K562 (cell line): ENCODE measurements around the gene CCDC183.

Source experiments
- DPF2 ChIP-seq: fragments of 450-650 bp; IDR thresholded peaks from 2 replicates; pipeline ENCODE4 v1.6.1; 2016
- EP300 ChIP-seq: IDR thresholded peaks from 2 replicates; pipeline ENCODE4 v1.6.1; 2012; ENCODE audit warnings: low read length, improper control_type of control experiment
- HMG20B ChIP-seq: fragments of 250-450 bp; sonication (Bioruptor Pico); IDR thresholded peaks from 2 replicates; pipeline ENCODE4 v1.5.0; 2021; ENCODE audit warnings: mild to moderate bottlenecking
- JUND ChIP-seq, 2 experiments: IDR thresholded peaks; 2 replicates in 1 of 2; 3 replicates in 1 of 2; pipeline ENCODE4 v1.6.1; 2011; ENCODE audit warnings: borderline replicate concordance in 2 of 2, low read depth in 2 of 2, low read length in 2 of 2, improper control_type of control experiment in 1 of 2, missing biosample characterization in 1 of 2, missing genetic modification characterization in 1 of 2, missing genetic modification reagents in 1 of 2
- KHSRP ChIP-seq: fragments of 450-650 bp; IDR thresholded peaks from 2 replicates; pipeline ENCODE4 v1.6.1; 2017
- MXI1 ChIP-seq: IDR thresholded peaks from 2 replicates; pipeline ENCODE4 v1.6.1; 2011; ENCODE audit warnings: low read depth, mild to moderate bottlenecking, improper control_type of control experiment, low read length
- NFE2L1 ChIP-seq: fragments of 450-650 bp; IDR thresholded peaks from 2 replicates; pipeline ENCODE4 v1.6.1; 2016; ENCODE audit warnings: missing genetic modification characterization, low read depth, mild to moderate bottlenecking, missing compliant biosample characterization, moderate library complexity, borderline replicate concordance
- POLR2A ChIP-seq: fragments of 450-650 bp; conservative IDR thresholded peaks from 2 replicates; pipeline ENCODE4 v1.6.1; 2016
- RFX5 ChIP-seq: IDR thresholded peaks from 2 replicates; pipeline ENCODE4 v1.6.1; 2011; ENCODE audit warnings: low read depth, mild to moderate bottlenecking, improper control_type of control experiment, low read length
- ZNF780A ChIP-seq: fragments of 250-450 bp; sonication (Bioruptor Pico); IDR thresholded peaks from 2 replicates; pipeline ENCODE4 v1.5.0; 2021; ENCODE audit warnings: mild to moderate bottlenecking
- TF ChIP-seq, protein P1 (sequence below): fragments of 250-450 bp; sonication (Bioruptor Pico); IDR thresholded peaks from 2 replicates; pipeline ENCODE4 v1.5.0; 2021; ENCODE audit warnings: mild to moderate bottlenecking, moderate library complexity
- TF ChIP-seq, protein P2 (sequence below): fragments of 250-450 bp; sonication (Bioruptor Pico); IDR thresholded peaks from 2 replicates; pipeline ENCODE4 v1.8.0; 2022; ENCODE audit warnings: inconsistent platforms, mild to moderate bottlenecking, moderate library complexity, borderline replicate concordance
- TF ChIP-seq, protein P3 (sequence below), 3 experiments: IDR thresholded peaks in 2 of 3; conservative IDR thresholded peaks in 1 of 3; 2 replicates each; pipeline ENCODE4 v1.5.1; 2011 to 2012; ENCODE audit warnings: low read length in 3 of 3, mild to moderate bottlenecking in 3 of 3, control low read depth in 2 of 3, improper control_type of control experiment in 1 of 3, inconsistent platforms in 1 of 3, low read depth in 1 of 3, mixed read lengths in 1 of 3, moderate library complexity in 1 of 3; ENCODE audit not compliant: insufficient read depth in 2 of 3
- TF ChIP-seq, protein P4 (sequence below): fragments of 450-650 bp; IDR thresholded peaks from 2 replicates; pipeline ENCODE4 v1.7.1; 2018; ENCODE audit warnings: mild to moderate bottlenecking, low read depth; ENCODE audit not compliant: partially characterized antibody

DNA sequence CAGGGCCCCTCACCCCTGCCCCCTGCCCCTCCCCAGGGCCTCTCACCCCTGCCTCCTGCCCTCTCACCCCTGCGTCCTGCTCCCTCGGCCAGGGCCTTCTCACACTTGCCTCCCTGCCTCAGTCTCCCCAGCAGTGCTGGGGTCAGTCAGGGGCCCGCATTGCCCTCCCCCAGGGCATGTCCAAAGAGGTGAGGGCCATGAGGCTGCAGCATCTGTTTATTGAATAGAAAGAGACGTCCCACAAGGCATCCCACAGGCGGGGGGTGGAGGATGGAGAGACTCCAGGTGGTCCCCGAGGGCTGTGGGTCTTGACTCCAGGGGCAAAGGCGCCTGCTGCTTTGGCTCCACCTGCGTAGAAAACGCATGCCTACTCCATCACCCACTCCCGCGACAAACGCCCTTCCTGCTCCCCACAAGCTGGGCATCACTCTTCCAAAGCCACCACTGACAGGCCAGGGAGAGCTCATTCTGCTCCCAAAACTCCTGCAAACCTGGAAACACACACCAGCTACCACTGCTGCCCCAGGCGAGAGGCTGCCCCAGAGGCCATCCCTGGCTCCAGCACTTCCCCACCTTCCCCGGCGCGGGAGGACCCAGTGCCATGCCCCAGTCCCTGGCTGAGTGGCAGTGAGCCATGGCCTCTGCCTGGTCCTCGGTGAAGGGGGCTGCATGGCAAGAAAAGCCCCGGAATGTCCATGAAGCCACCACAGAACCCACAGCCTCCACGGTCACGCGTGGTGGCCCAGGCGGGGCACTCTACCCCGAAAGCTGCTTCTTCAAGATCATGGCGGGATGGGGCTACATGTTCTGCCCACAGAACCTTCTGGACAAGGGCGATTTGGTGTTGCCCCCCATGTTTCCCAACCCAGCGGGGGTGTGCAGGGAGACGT lies 36.5 kb upstream of the CCDC183 start:
- TF ChIP-seq, protein P1, sequence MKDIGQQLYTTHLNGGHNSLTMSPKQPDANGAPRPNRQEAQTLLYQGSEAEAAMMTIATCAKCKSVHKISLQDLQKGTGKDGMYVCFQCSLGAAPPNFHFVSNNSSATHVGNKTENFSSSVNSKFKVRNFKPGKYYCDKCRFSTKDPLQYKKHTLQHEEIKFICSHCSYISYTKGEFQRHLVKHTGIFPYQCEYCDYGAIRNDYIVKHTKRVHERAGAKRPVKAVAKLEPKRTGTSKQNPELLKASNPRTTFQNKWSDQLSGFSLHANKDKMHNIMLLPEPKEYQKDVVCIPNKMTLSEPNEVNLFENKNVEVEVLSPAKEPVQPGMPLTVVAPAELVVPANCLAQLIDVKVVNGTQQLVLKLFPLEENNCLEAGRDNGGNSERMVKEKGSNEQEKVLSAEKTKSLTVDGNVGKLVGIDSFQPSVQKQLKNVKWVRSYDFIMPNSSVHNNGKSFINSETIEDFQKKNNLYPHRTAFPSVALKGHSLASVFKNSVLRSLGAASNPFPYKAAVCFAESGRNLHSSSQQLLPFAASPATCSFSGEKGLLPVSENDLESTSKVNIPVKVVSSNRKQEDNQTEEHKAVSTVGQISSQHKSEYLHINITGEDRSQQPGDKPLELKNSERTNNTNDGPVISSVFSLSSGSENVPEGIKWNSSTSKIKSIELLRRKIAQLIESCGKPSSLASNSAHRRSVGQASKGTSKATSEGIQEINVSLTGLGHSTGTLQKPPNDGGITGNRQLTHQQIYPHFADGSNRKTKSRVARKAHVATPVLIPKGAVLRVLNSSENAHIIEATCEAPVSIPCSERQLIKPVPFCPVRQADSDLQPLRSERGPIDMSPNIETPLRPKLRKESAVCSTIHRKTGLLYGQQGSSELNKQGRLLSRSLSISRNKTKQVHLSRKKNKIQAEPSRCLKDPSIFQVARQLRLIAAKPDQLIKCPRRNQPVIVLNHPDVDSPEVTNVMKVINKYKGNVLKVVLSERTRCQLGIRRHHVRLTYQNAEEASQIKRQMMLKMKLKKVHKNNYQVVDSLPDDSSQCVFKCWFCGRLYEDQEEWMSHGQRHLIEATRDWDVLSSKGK (CRISPR knock-in tag): no peak
- TF ChIP-seq, protein P2, sequence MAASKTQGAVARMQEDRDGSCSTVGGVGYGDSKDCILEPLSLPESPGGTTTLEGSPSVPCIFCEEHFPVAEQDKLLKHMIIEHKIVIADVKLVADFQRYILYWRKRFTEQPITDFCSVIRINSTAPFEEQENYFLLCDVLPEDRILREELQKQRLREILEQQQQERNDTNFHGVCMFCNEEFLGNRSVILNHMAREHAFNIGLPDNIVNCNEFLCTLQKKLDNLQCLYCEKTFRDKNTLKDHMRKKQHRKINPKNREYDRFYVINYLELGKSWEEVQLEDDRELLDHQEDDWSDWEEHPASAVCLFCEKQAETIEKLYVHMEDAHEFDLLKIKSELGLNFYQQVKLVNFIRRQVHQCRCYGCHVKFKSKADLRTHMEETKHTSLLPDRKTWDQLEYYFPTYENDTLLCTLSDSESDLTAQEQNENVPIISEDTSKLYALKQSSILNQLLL (CRISPR knock-in tag): no peak
- TF ChIP-seq JUND (IDR thresholded peaks at IDR 0.05; ENCODE audit: borderline replicate concordance, low read depth, low read length) (no peak), JUND (tag; IDR thresholded peaks at IDR 0.05; ENCODE audit: borderline replicate concordance, low read depth, low read length) (no peak), NFE2L1 (tag) (no peak), ZNF780A (CRISPR knock-in tag) (no peak), RFX5 (no peak), DPF2 (no peak), HMG20B (CRISPR knock-in tag) (no peak), MXI1 (no peak), KHSRP (no peak), POLR2A (no peak), EP300 (no peak)
- TF ChIP-seq, protein P3, sequence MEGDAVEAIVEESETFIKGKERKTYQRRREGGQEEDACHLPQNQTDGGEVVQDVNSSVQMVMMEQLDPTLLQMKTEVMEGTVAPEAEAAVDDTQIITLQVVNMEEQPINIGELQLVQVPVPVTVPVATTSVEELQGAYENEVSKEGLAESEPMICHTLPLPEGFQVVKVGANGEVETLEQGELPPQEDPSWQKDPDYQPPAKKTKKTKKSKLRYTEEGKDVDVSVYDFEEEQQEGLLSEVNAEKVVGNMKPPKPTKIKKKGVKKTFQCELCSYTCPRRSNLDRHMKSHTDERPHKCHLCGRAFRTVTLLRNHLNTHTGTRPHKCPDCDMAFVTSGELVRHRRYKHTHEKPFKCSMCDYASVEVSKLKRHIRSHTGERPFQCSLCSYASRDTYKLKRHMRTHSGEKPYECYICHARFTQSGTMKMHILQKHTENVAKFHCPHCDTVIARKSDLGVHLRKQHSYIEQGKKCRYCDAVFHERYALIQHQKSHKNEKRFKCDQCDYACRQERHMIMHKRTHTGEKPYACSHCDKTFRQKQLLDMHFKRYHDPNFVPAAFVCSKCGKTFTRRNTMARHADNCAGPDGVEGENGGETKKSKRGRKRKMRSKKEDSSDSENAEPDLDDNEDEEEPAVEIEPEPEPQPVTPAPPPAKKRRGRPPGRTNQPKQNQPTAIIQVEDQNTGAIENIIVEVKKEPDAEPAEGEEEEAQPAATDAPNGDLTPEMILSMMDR (IDR thresholded peaks at IDR 0.05 in 2 of 3, conservative IDR thresholded peaks at IDR 0.05 in 1 of 3; ENCODE audit: insufficient read depth in 2 of 3, low read depth in 1 of 3, low read length in 3 of 3): no peak
- TF ChIP-seq, protein P4, sequence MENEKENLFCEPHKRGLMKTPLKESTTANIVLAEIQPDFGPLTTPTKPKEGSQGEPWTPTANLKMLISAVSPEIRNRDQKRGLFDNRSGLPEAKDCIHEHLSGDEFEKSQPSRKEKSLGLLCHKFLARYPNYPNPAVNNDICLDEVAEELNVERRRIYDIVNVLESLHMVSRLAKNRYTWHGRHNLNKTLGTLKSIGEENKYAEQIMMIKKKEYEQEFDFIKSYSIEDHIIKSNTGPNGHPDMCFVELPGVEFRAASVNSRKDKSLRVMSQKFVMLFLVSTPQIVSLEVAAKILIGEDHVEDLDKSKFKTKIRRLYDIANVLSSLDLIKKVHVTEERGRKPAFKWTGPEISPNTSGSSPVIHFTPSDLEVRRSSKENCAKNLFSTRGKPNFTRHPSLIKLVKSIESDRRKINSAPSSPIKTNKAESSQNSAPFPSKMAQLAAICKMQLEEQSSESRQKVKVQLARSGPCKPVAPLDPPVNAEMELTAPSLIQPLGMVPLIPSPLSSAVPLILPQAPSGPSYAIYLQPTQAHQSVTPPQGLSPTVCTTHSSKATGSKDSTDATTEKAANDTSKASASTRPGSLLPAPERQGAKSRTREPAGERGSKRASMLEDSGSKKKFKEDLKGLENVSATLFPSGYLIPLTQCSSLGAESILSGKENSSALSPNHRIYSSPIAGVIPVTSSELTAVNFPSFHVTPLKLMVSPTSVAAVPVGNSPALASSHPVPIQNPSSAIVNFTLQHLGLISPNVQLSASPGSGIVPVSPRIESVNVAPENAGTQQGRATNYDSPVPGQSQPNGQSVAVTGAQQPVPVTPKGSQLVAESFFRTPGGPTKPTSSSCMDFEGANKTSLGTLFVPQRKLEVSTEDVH: no peak
